Stimulated activated CD4-positive, alpha-beta T cell treated with anti-CD3 and anti-CD28 coated beads, Interleukin-1b, Interleukin-23, amount 100 ng/mL, for 1 hour (primary cell): ENCODE measurements around the gene ADAM8.
"Not testable (repeated sequence)": the region's sequence is repeated elsewhere in the genome, so short reads cannot be mapped to it uniquely, and the experiment has no call there.

ENCODE experiments used
- DNase-seq, 2 donors: peaks; one replicate each; pipeline ENCODE4 v3.0.0-alpha.2; 2020; ENCODE audit warnings: low read depth in 2 of 2

ADAM8 gene

GRCh38 chr10:133231244-133231945, 45.3 kb downstream of the ADAM8 start:
- DNase-seq: no peak

GRCh38 chr10:133230387-133231195, 46.1 kb downstream of the ADAM8 start:
- DNase-seq: no peak

GRCh38 chr10:133230044-133230361, 46.7 kb downstream of the ADAM8 start, which contains the start of gene UTF1:
TSS of gene UTF1 (plus strand) at chr10:133230217. CDS start at chr10:133230289, 72 bp downstream.
- no peak for DNase-seq

GRCh38 chr10:133229265-133230043, 47.2 kb downstream of the ADAM8 start:
- DNase-seq: no peak

- no peak for DNase-seq
Measured at GRCh38 chr10:133227256-133227655, 49.4 kb downstream of the ADAM8 start.

GRCh38 chr10:133226251-133226808, 50.3 kb downstream of the ADAM8 start:
- DNase-seq: no peak

GRCh38 chr10:133225707-133226191, 50.9 kb downstream of the ADAM8 start:
- no peak for DNase-seq

GRCh38 chr10:133224756-133225372, 51.8 kb downstream of the ADAM8 start:
- no peak for DNase-seq

GRCh38 chr10:133224076-133224475, 52.6 kb downstream of the ADAM8 start:
- DNase-seq: no peak

GRCh38 chr10:133221756-133222155, 54.9 kb downstream of the ADAM8 start:
- not testable (repeated sequence) for DNase-seq

GRCh38 chr10:133221331-133221730, 55.3 kb downstream of the ADAM8 start:
- DNase-seq: no peak

- DNase-seq: no peak
Measured at GRCh38 chr10:133219782-133220181, 56.9 kb downstream of the ADAM8 start.

GRCh38 chr10:133218891-133219290, 57.8 kb downstream of the ADAM8 start:
- no peak for DNase-seq

GRCh38 chr10:133217800-133218589, 58.7 kb downstream of the ADAM8 start:
- no peak for DNase-seq

GRCh38 chr10:133216776-133217175, 59.9 kb downstream of the ADAM8 start:
- no peak for DNase-seq

- DNase-seq: no peak
Measured at GRCh38 chr10:133215586-133215985, 61.1 kb downstream of the ADAM8 start.

GRCh38 chr10:133214468-133215410, 61.9 kb downstream of the ADAM8 start:
- DNase-seq: no peak

GRCh38 chr10:133213641-133214467, 62.8 kb downstream of the ADAM8 start:
- DNase-seq: no peak
